Stimulated activated naive CD8-positive, alpha-beta T cell treated with anti-CD3 and anti-CD28 coated beads, Interleukin-15, amount 100 ng/mL, for 72 hours (primary cell): Measurements from ENCODE around the gene APEH.

ENCODE experiments used
- ATAC-seq: fragments of 150-1000 bp; cut with Tn5 transposase; 2 replicates; pipeline ENCODE4 v1.10.0; 2021; ENCODE audit warnings: mild to moderate bottlenecking, moderate library complexity
- DNase-seq, 2 donors: peaks; one replicate each; pipeline ENCODE4 v3.0.0; 2021 to 2022
- H3K27ac Mint-ChIP-seq, 2 donors: one replicate each; pipeline ENCODE4 v1.8.0; 2022; ENCODE audit warnings: mild to moderate bottlenecking in 2 of 2, mixed read lengths in 2 of 2, moderate library complexity in 2 of 2
- H3K27me3 Mint-ChIP-seq: one replicate; pipeline ENCODE4 v1.8.0; 2022; ENCODE audit warnings: mixed read lengths
- H3K4me1 Mint-ChIP-seq: one replicate; pipeline ENCODE4 v1.8.0; 2022; ENCODE audit warnings: mild to moderate bottlenecking, mixed read lengths
- H3K4me3 Mint-ChIP-seq, 2 donors: one replicate each; pipeline ENCODE4 v1.8.0; 2022; ENCODE audit warnings: mild to moderate bottlenecking in 2 of 2, mixed read lengths in 2 of 2, moderate library complexity in 1 of 2
- H3K9me3 Mint-ChIP-seq, 2 donors: one replicate each; pipeline ENCODE4 v1.8.0; 2022; ENCODE audit warnings: mixed read lengths in 2 of 2

Gene APEH

DNA sequence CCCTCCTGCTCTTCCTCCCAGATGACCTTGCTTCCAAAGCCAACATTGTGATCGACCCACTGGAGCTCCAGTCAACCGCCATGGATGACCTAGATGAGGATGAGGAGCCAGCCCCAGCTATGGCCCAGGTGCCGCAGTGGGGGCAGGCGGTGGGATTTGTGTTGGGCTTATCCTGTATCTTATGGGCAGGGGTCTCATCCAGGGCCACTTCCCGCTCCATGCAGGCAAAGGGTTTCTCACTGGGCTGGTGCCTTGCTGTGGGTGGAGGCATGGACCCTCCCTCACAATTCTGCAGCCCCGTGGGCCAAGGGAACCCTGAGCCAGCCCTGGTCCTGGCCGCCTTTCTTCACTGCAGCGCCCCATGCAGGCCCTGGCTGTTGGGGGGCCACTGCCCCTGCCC, 30.5 kb downstream of the APEH start:
- no peak overlapping the region for H3K4me3 Mint-ChIP-seq
- no peaks in the 10 kb centered on the region for H3K27me3 Mint-ChIP-seq
- ATAC-seq (no peak), DNase-seq (no peak)
- no peak overlapping the region for H3K27ac Mint-ChIP-seq
- no peaks in the 10 kb centered on the region for H3K9me3 Mint-ChIP-seq
- peaks cover 9% of the 10 kb centered on the region for H3K4me1 Mint-ChIP-seq

DNA sequence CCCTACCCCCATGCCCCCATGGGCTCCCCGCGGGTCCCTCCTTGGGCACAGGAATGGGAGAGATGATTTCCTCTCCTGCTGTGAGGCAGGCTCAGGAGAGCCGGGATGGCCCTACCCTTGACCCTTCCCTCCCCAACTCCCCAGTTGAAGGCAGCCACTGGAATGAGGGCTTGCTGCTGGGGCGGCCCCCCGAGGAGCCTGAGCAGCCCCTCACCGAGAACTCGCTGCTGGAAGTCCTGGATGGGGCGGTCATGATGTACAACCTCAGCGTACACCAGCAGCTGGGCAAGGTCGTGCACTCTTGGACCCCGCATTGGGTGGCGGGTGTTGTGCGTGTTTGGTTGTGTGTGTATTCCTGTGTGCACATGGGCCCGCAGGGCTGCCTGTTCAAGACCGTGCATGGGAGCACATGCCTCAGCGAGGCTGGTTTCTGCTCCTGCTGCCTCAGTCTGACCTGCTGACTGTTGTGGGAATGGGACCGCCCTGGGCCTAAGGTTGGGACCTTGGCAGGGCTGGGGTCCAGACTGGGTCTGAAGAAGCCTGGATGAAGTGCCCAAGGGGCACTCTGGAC, 31.3 kb downstream of the APEH start:
- no peak overlapping the region for H3K4me3 Mint-ChIP-seq
- no peaks in the 10 kb centered on the region for H3K9me3 Mint-ChIP-seq
- DNase-seq, result no peak
- no peak overlapping the region for H3K27ac Mint-ChIP-seq
- H3K4me1 Mint-ChIP-seq, result peaks cover 9% of the 10 kb centered on the region
- ATAC-seq, result no peak
- H3K27me3 Mint-ChIP-seq, result no peaks in the 10 kb centered on the region

DNA sequence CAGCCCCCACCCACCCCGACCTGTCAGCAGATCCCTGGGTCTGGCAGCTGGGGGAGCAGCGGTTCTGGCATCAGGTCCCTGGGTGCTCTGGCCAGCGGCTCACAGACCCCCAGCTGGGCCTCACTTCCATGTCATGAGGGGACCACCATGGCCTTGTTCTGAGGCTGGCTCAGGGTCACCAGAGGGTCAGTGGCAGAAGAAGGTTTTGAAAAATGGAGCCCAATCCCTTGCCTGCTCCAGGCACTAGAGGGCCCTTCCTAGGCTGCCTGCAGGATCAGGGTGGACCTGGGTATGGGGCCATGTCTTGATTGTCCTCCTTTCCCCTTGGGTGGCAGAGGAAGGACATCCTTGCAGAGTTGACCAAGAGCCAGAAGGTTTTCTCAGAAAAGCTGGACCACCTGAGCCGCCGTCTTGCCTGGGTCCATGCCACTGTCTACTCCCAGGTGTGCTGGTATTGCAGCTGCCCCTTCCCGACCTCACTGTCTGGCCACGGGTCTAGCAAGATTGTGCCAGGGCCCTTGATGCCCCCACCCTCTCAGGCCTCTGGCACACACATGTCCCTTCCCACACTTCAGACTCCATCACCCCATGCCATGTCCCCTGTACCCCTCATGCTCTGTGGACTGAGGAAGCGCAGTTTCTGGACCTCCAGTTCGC, 32.4 kb downstream of the APEH start:
- H3K4me3 Mint-ChIP-seq, result no peak overlapping the region
- peaks cover 12% of the 10 kb centered on the region for H3K4me1 Mint-ChIP-seq
- DNase-seq (no peak), ATAC-seq (no peak)
- no peaks in the 10 kb centered on the region for H3K9me3 Mint-ChIP-seq
- H3K27me3 Mint-ChIP-seq, result no peaks in the 10 kb centered on the region
- H3K27ac Mint-ChIP-seq, result no peak overlapping the region

DNA sequence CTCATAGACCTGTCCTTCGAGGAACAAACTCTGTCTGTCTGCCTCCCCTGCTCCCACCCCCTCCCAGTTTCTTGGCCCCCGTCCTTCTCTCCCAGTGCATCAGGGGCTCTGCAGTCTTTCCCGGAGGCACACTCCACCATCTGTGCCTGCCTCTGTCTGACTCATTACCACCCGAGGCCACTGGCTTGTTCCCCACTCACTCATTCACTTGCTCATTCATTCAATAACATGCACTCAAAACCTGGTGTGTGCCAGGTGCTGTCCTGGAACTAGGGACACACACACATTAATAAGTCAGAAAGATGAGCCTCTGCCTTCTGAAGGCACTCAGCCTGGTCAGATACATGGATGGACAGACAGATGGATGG, 32.9 kb downstream of the APEH start:
- H3K27ac Mint-ChIP-seq, result peak overlapping the region in 1 of 2 donors; percentile 7
- no peaks in the 10 kb centered on the region for H3K9me3 Mint-ChIP-seq

DNA sequence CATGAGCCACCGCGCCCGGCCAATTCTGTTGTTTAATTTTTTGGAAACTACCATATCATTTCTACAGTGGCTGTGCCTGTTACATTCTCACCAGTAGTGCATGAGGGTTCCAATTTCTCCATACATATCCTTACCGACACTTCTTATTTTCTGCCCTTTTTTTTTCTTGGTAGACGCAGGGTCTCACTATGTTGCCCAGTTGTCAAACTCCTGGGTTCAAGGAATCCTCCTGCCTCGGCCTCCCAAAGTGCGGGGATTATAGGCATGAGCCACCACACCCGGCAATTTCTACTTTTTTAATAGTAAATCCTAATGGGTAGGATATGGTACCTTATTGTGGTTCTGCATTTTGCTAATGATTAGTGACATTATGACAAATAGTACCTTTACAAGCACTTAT, 35.7 kb downstream of the APEH start:
- Mint-ChIP-seq H3K4me3 (no peak overlapping the region), H3K4me1 (peaks cover 23% of the 10 kb centered on the region), H3K27me3 (no peaks in the 10 kb centered on the region), H3K27ac (no peak overlapping the region), H3K9me3 (no peaks in the 10 kb centered on the region)
- no peak for ATAC-seq
- DNase-seq, result no peak

More for the DNA sequence above, 32.9 kb downstream of the APEH start:
- H3K4me1 Mint-ChIP-seq, result peaks cover 17% of the 10 kb centered on the region
- no peak for DNase-seq
- no peak for ATAC-seq
- H3K4me3 Mint-ChIP-seq, result no peak overlapping the region
- H3K27me3 Mint-ChIP-seq, result no peaks in the 10 kb centered on the region

DNA sequence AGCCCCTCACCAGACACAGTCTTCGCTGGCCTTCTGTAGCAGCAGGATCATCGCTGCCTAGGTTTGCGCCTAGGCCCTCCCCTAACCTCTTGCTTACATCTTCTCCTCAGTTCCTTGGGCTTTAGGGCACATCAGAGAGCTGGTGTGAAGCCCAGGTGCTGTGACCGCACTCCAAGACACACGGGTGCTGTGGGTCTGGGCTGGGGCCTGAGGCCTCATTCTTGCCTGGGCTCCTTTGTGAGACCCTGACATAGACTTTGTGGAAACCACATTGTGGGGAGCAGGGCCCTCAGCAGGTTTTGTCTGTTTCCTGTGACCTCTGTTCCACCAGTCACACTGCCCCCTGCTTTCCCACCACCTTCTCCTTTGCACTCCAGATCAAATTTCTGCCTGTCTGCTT, 37.3 kb downstream of the APEH start:
- peak overlapping the region in 1 of 2 donors; percentile 59 for H3K27ac Mint-ChIP-seq
- no peak overlapping the region for H3K4me3 Mint-ChIP-seq
- H3K9me3 Mint-ChIP-seq, result no peaks in the 10 kb centered on the region
- DNase-seq (no peak), ATAC-seq (no peak)
- peaks cover 23% of the 10 kb centered on the region for H3K4me1 Mint-ChIP-seq
- H3K27me3 Mint-ChIP-seq, result no peaks in the 10 kb centered on the region

DNA sequence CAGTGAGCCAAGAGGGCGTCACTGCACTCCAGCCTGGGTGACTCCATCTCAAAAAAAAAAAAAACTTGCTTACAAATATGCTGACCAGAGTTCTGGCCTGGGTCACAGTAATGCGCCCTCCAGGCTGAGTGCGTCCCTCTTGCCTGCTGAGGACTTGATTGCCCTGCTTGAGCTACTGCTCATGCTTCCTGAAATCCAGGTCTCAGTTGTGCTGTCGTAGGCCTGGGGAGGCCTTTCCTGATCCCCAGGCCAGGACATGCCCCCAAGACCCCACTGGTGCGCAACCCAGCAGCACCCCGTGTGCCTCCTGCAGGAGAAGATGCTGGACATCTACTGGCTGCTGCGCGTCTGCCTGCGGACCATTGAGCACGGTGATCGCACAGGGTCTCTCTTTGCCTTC, 38.0 kb downstream of the APEH start:
- Mint-ChIP-seq H3K9me3 (no peaks in the 10 kb centered on the region), H3K4me3 (no peak overlapping the region), H3K27ac (no peak overlapping the region), H3K4me1 (peaks cover 23% of the 10 kb centered on the region), H3K27me3 (no peaks in the 10 kb centered on the region)
- ATAC-seq, result no peak
- no peak for DNase-seq

DNA sequence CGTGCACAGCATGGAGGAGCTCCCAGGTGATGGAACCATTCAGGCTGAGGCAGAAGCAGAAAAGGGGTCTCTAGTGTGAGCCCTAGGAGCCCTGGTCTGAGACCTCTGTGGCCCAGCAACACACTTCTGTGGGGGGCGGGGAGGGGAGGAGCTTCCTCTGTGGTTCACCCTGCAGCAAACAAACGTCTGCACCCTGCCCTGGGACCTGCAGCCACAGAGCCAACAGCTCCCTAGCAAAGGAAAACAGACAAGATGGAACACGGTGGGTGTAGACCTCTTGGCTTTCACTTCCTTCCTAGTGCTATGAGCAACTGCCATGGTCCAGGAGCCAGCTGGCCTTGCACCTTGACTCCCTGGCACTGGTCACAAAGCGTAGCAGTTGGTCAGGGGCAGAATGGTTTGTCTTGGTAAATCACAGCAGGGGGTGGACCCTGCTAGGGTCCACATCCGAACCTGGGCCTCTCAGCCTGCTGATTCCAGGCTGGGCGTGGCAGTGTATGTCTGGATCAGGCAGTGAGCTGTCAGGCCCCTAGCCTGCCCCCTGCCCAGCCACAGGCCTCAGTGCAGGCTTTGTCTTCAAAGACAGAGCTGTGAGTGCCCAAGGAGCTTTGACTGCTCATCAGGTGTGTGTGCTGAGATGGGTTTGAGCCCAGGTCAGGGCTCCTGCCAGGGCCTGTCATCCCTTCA, 38.6 kb downstream of the APEH start:
- DNase-seq, result no peak
- Mint-ChIP-seq H3K4me3 (no peak overlapping the region), H3K4me1 (peaks cover 23% of the 10 kb centered on the region), H3K27ac (no peak overlapping the region), H3K27me3 (no peaks in the 10 kb centered on the region), H3K9me3 (no peaks in the 10 kb centered on the region)
- no peak for ATAC-seq

DNA sequence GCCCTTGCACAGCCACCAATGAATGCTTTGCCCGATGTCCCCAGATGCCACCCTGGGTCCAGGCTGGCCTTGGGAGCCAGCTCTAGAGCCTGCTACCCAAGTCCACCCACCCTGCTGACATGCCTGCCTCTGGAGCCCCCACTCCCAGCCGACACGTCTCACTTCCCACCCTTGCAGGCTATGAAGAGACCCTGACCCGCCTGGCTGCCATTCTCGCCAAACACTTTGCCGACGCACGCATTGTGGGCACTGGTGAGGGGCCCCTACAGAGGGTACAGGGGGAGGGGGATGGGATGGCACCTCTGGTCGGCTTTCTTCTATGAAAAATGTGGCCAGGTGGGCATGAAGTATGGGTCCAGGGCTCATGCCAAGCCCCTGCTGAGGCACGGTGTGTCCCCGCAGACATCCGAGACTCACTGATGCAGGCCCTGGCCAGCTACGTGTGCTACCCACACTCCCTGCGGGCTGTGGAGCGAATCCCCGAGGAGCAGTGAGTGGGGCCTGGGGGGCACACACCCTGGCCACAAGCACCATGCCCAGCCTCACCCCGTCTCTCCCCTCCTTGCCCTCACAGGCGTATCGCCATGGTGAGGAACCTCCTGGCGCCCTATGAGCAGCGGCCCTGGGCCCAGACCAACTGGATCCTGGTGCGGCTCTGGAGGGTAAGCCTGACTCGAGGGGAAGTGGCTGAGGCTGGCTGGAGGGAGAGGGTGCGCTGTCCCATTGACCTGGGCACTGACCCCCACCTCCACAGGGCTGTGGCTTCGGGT, 39.4 kb downstream of the APEH start:
- Mint-ChIP-seq H3K9me3 (no peaks in the 10 kb centered on the region), H3K27ac (peak overlapping the region in 1 of 2 donors; percentile 48), H3K4me1 (peaks cover 26% of the 10 kb centered on the region), H3K4me3 (no peak overlapping the region), H3K27me3 (no peaks in the 10 kb centered on the region)
- ATAC-seq (no peak), DNase-seq (no peak)

DNA sequence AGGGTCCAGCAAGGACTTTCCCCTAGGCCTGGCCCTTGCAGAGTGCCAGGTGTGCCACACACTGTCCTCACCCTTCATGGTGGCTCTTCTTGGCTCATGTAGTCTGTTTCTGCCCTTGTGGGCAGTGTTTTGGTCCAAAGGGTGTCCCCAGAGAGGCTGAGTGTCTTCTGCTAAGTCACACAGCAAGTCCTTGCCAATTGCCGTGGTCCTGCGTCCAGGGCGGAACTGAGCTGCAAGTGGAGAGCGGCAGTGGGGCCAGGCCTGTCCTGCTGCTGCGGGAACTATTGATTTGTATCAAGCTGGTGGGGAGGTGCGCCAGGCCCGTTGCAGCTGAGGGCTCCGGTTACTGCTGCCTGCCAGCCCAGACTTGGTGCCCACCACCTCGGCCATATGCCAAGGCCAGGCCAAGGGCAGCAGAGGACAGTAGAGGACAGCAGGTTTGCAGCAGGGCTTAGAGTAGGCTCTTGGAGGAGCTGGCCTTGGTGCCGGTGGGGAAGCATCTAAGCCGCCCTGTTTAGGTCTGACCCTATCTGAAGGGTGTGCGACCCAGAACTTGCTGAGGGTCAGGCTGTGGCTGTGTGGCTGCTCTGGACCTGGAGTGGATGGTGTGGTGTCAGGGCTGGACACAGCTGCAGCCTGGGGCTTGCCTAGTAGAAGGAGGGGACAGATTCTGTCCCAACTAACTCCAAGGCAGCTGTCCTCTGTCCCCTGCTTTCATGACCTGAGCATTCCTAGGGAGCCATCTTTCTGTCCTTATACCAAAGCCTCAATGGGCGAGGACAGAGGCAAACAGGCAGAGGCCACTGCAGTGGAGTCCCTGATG, 40.8 kb downstream of the APEH start:
- Mint-ChIP-seq H3K4me1 (peaks cover 40% of the 10 kb centered on the region), H3K4me3 (no peak overlapping the region), H3K9me3 (no peaks in the 10 kb centered on the region), H3K27me3 (no peaks in the 10 kb centered on the region), H3K27ac (peak overlapping the region in 1 of 2 donors; percentile 75)
- DNase-seq (no peak), ATAC-seq (no peak)

DNA sequence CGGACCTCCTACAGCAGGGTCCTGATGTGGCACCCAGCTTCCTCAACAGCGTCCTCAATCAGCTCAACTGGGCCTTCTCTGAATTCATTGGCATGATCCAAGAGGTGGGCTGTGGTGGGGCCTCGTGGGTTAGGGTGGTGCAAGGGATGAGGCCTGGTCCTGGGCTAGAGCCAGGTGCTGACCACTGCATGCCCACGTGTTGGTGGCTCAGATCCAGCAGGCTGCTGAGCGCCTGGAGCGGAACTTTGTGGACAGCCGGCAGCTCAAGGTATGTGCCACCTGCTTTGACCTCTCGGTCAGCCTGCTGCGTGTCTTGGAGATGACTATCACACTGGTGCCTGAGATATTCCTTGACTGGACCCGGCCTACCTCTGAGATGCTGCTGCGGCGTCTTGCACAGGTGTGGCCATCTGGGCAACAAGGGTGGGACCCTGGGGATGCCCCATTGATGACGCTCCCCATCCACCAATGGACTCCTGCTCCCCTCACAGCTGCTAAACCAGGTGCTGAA, 41.5 kb downstream of the APEH start:
- Mint-ChIP-seq H3K9me3 (no peaks in the 10 kb centered on the region), H3K4me1 (peaks cover 48% of the 10 kb centered on the region), H3K4me3 (no peak overlapping the region), H3K27me3 (no peaks in the 10 kb centered on the region), H3K27ac (peak overlapping the region in 1 of 2 donors; percentile 56)
- no peak for DNase-seq
- ATAC-seq, result no peak

DNA sequence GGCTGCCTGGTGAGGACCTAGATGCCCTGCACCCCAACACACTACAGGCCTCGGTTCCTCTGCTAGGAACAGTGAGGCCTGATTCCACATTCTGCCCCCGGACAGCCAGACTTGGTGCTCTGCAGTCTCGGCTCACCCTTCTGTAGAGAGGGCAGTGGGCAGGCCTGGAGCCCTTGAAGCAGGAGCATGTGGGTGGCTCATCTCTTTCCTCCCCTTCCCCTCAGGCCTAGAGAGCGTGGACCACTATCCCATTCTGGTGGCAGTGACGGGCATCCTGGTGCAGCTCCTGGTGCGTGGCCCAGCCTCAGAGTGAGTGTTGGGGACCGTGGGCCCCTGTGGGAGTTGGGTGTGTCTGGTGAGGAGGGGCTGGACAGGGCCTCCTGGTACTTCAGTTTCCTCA, 42.0 kb downstream of the APEH start:
- ATAC-seq, result no peak
- Mint-ChIP-seq H3K4me1 (peaks cover 53% of the 10 kb centered on the region), H3K27ac (no peak overlapping the region), H3K4me3 (no peak overlapping the region), H3K9me3 (no peaks in the 10 kb centered on the region), H3K27me3 (no peaks in the 10 kb centered on the region)
- no peak for DNase-seq

DNA sequence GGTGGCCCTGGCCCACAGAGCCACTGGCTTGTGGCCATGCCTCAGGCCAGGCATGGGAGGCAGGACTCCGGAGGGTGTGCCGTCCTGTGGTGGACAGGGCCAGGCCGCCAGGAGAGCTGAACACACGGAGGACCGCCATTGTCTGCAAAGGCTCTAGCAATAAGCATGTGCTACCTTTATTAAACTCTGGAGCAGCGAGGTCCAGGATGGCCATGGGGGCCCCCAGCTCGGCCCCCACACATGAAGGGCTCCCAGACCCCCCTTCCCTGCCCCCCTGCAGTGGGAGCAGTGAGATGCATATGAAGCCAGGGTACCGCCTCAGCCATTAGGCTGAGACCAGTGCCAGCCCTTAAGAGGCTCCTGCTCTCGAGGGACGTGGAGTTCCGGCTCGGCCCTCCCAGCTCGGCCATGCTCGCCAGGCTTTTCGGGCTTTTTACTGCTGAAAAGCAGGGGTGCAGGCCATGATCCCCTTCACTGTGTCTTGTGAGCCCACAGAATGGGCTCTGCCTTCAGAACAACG, 42.6 kb downstream of the APEH start:
- Mint-ChIP-seq H3K27ac (no peak overlapping the region), H3K4me1 (peaks cover 52% of the 10 kb centered on the region), H3K9me3 (no peaks in the 10 kb centered on the region), H3K4me3 (no peak overlapping the region), H3K27me3 (no peaks in the 10 kb centered on the region)
- DNase-seq (no peak), ATAC-seq (no peak)

DNA sequence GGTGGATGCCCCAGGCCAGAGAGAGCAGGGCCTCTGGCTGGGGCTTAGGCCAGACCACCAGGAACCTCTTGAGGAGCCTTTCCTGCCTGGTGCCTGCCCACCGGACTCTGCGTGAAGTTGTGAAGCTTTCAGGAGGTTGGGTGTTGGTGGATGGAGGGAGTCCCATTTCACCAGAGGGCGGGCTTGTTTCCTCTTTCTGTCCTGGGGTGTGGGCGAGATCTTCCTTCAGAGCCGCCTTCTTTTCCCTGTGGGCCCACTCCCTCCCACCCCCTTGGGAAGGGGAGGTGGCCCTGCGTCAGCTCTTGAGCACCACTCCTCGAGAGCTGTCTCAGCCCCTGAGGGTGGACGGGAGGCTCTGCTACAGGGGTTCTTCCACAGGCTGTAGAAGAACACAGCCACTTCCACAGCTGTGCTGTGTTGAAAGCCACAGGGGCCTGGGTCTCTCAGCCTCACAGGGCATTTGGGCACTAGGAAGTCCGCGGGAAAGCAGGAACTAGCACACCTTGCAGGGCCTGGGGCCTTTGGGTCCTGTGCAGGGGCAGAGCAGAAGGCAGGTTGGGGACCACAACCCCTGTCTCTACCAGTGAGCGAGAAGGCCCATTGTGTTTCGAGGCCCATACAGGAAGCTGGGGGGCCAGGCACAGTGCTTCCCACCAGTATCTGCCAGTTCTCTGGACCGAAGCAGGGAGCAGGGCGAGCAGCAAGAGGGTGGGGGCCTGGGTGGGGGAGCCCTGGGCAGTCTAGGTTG, 43.2 kb downstream of the APEH start:
- no peaks in the 10 kb centered on the region for H3K9me3 Mint-ChIP-seq
- H3K27me3 Mint-ChIP-seq, result no peaks in the 10 kb centered on the region
- no peak for DNase-seq

More for the DNA sequence above, 43.2 kb downstream of the APEH start:
- Mint-ChIP-seq H3K27ac (peak overlapping the region in 1 of 2 donors; percentile 95), H3K4me3 (no peak overlapping the region), H3K4me1 (peaks cover 52% of the 10 kb centered on the region)
- no peak for ATAC-seq
